Ovary (tissue), 9 donors: ENCODE results near the gene ETFB. TPM values are rescaled to one million over a fixed set of nuclear protein-coding genes. Genes with fewer than 3 reads are reported as not detected.

Experiments
- DNase-seq, 5 donors: peaks; one replicate each; pipeline ENCODE4 v3.0.0-alpha.2; 2019 to 2020
- H3K27ac ChIP-seq, 2 donors: fragments of 200-600 bp; one replicate each; pipeline versions ENCODE4 v1.5.1 to v1.8.0; 2019 to 2022
- H3K27me3 ChIP-seq: fragments of 200-600 bp; one replicate; pipeline ENCODE4 v1.8.0; 2022
- H3K36me3 ChIP-seq: fragments of 200-600 bp; sonication (generic); one replicate; pipeline ENCODE4 v1.5.1; 2019
- H3K4me1 ChIP-seq: one replicate; pipeline ENCODE4 v1.8.1; 2013; ENCODE audit warnings: mild to moderate bottlenecking, moderate library complexity; ENCODE audit not compliant: insufficient read depth
- H3K4me3 ChIP-seq: fragments of 200-600 bp; sonication (generic); one replicate; pipeline ENCODE4 v1.5.1; 2017
- H3K9me3 ChIP-seq, 2 donors: fragments of 200-600 bp in 1 of 2; sonication (generic) in 1 of 2; one replicate each; pipeline versions ENCODE4 v1.5.1 to v1.8.1; 2013 to 2019; ENCODE audit warnings: mild to moderate bottlenecking in 1 of 2, moderate library complexity in 1 of 2
- EP300 ChIP-seq: sonication (generic); formaldehyde crosslinking; IDR thresholded peaks from one replicate; pipeline ENCODE4 v1.6.1; 2017; ENCODE audit warnings: antibody characterized with exemption
- POLR2A ChIP-seq: fragments of 450-650 bp; IDR thresholded peaks from one replicate; pipeline ENCODE4 v1.6.1; 2017; ENCODE audit warnings: antibody characterized with exemption, mild to moderate bottlenecking, moderate library complexity
- WGBS, 3 donors: extraction: QIAGEN DNeasy Blood & Tissue Kit in 1 of 3; methylation state at CpG; one replicate each; pipeline versions ENCODE4 v1.1.5 to v1.1.7; 2013 to 2017; 5-methylcytosine and 5-hydroxymethylcytosine counted together
- intact Hi-C, 4 donors: fragments of 100-400 bp; cut with DNase I; formaldehyde crosslinking; loops; one replicate each; pipeline versions ENCODE4 v1.11.0 to v1.15.1; 2022 to 2023
- polyA plus RNA-seq, 2 donors: library from polyadenylated mRNA; stranded (reverse); fragments of 200-250 nt in 1 of 2; fragments of 350-450 nt in 1 of 2; fragmentation: Illumina TruSeq in 1 of 2; extraction: RNeasy Lipid Tissue Mini Kit (QIAGEN cat#74804) in 1 of 2; gene quantifications; one replicate each; pipeline ENCODE4 v1.2.3, GENCODE V29; 2013 to 2014
- total RNA-seq, 7 donors: library from RNA; depleted of rRNA in 2 of 7; stranded (reverse); fragments of >200 nt in 2 of 7; fragmentation: NEBNext Ultra II Directional in 3 of 7; extraction: Animal tissue kit (Norgen Biotek cat#: 25700) in 3 of 7; gene quantifications; one replicate each; pipeline versions ENCODE4 v1.1.0 to v1.2.4, GENCODE V29; 2016 to 2023
- TF ChIP-seq, protein P1 (sequence below), 3 donors: fragments of 450-650 bp in 2 of 3; fragments of 200-600 bp in 1 of 3; IDR thresholded peaks; one replicate each; pipeline versions ENCODE4 v1.5.1 to v1.8.0; 2016 to 2022; ENCODE audit warnings: antibody characterized with exemption in 3 of 3, mild to moderate bottlenecking in 1 of 3
- donor health status: DM: no; HTN: no; CAD: no; lungs with moderate emphysema.
- donor health status: DM: no; HTN: no; CAD: no.
- donor health status: Bipolar disorder and iron deficiency.
- donor health status: DM: yes; HTN: yes; CAD: no.
- donor health status: DM: no; HTN: no; CAD: no.
- donor health status: DM: yes; HTN: yes; CAD: no.

ETFB gene
- total and polyA plus RNA-seq, 9 donors = 12.4 to 91.3 (median 63.3) TPM

DNA sequence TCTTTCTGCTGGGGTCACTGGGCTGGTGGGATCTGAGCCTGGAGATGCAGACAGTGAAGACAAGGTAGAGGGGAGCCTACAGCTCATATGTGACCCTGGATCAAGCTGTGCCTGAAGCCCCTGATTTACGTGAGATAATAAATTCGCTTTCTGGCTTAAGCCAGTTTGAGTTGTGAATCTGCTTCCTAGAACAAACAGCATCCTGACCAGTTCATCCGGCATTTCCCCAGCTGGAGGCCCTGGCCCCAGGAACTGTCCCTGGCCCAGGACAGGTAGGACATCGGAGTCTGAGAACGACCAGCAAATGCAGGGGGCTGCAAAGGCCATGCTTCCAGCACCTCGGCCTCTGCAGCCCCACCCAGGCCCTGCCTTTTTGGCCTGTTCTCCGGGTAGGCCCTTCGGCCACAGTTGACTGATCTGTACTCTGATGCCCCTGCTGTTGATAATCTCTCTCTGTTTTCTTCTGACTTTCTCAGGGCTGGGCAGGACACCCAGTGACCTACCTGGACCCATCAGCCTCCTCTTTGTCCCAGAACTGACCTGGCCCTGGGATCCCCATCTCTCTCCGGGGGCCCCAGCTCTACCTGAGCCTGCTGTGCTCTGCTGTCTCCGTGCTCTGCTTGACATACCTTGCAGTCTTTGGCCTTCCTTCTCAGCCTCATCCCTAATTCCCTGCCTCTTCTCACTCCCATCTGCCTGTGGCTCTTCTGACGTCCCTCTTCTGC lies 14.8 kb downstream of the ETFB start:
- no peak for DNase-seq
- no peaks in the 10 kb centered on the region for H3K4me1 ChIP-seq
- no peaks in the 10 kb centered on the region for H3K36me3 ChIP-seq
- intact Hi-C loops = no loop called here
- no peak overlapping the region for H3K27ac ChIP-seq
- no peak overlapping the region for H3K4me3 ChIP-seq
- TF ChIP-seq POLR2A = no peak
- no peak for TF ChIP-seq EP300
- TF ChIP-seq, protein P1, sequence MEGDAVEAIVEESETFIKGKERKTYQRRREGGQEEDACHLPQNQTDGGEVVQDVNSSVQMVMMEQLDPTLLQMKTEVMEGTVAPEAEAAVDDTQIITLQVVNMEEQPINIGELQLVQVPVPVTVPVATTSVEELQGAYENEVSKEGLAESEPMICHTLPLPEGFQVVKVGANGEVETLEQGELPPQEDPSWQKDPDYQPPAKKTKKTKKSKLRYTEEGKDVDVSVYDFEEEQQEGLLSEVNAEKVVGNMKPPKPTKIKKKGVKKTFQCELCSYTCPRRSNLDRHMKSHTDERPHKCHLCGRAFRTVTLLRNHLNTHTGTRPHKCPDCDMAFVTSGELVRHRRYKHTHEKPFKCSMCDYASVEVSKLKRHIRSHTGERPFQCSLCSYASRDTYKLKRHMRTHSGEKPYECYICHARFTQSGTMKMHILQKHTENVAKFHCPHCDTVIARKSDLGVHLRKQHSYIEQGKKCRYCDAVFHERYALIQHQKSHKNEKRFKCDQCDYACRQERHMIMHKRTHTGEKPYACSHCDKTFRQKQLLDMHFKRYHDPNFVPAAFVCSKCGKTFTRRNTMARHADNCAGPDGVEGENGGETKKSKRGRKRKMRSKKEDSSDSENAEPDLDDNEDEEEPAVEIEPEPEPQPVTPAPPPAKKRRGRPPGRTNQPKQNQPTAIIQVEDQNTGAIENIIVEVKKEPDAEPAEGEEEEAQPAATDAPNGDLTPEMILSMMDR (IDR thresholded peaks at IDR 0.05) = no peak
- H3K9me3 ChIP-seq = no peaks in the 10 kb centered on the region
- WGBS, 3 donors = 93 to 98% (median 96%) methylated on average over 11 of the region's 11 CpGs
- no peaks in the 10 kb centered on the region for H3K27me3 ChIP-seq

DNA sequence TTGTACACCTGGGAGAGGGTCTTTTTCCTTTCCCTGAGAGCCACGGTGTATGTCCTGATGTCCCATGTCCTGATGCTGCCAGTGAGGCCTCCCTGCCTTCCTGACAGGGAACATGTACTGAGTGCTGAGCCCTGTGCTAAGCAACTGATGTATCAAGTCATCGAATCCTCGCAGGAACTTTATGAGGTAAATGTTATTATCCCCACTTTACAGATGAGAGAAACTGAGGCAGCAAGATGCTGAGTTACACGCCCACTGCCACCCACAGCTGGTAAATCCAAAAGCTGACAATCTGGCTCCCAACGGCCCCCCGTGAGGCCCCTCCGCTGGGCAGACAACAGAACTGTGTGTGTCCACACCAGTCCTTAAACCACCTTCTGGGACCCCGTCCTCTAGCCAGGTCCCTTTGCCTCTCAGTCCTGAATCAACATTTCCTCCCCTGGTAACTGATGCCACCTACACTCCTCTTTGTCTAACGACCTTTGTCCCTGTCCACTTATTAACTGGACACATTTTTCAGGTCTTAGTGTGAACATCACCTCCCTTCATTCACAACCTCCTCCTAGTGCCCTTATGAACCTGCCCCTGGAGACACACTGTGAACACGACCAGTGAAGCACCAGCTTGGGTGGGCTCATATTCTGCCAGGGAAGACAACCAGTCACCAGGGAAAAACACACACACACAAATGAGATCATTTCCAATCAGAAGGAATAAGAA lies 18.8 kb downstream of the ETFB start:
- TF ChIP-seq POLR2A = no peak
- TF ChIP-seq EP300 = no peak
- intact Hi-C loops = loop anchor here in 1 of 4 donors (10.0 kb wide), 1 partner anchor 47 kb away; the partner anchor contains the start of gene C19orf84
- no peak overlapping the region for H3K27ac ChIP-seq
- H3K4me1 ChIP-seq = no peaks in the 10 kb centered on the region
- 71 to 88% (median 83%) methylated on average over 10 of the region's 10 CpGs for WGBS, 3 donors
- no peaks in the 10 kb centered on the region for H3K27me3 ChIP-seq
- no peaks in the 10 kb centered on the region for H3K36me3 ChIP-seq
- H3K9me3 ChIP-seq = no peaks in the 10 kb centered on the region
- no peak for DNase-seq
- H3K4me3 ChIP-seq = no peak overlapping the region

DNA sequence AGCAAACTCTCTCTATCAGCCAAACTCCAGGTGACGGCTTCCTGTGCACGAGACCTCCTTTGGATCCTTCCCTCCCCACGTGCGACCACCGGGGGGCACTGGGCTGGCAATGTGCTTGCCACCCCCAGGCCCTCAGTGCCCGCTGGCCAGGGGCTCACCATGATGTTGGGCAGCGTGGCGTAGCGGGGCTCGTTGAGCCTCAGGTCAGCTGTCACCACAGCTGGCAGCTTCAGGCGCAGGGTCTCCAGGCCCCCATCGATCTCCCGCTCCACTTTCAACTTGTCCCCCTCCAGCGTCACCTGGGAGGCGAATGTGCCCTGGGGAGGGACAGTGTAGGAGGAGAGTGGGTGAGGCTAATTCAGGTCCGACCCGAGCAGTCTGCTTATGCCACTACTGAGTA lies 19.4 kb downstream of the ETFB start:
- H3K4me1 ChIP-seq = no peaks in the 10 kb centered on the region
- H3K4me3 ChIP-seq = no peak overlapping the region
- TF ChIP-seq, protein P1 (IDR thresholded peaks at IDR 0.05) = no peak
- no peaks in the 10 kb centered on the region for H3K9me3 ChIP-seq
- H3K36me3 ChIP-seq = no peaks in the 10 kb centered on the region
- H3K27me3 ChIP-seq = no peaks in the 10 kb centered on the region
- H3K27ac ChIP-seq = no peak overlapping the region
- 87 to 91% (median 89%) methylated on average over 17 of the region's 17 CpGs for WGBS, 3 donors
- intact Hi-C loops = loop anchor here in 1 of 4 donors (10.0 kb wide), 1 partner anchor 48 kb away; the partner anchor contains the start of gene C19orf84
- no peak for DNase-seq

DNA sequence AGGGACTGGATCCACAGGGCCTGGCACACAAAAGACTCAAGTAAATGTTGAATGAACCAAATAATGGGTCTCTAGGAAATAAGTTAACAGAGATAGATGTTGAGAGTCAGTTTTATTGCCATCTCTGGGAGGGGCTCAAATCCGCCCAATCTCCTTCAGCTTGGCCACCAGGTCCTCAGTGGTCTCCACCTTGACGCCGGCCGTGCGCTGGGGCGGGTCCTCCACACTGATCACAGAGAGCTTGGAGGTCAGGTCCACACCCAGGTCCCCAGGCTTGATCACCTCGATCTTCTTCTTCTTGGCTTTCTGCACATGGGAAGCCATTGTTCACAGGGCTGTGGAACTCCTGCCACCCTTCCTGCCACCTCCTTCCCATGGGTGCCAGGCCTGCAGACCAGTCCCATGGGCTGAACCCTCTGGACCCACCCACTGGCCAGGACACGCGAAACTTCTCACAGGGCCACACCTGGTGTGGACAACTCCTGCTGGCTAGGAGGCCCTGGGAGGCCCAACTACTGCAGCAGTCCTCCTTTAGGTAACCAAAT lies 21.0 kb downstream of the ETFB start:
- H3K4me3 ChIP-seq = no peak overlapping the region
- intact Hi-C loops = loop anchor here in 1 of 4 donors (10.0 kb wide), 1 partner anchor 50 kb away; the partner anchor contains the start of gene C19orf84
- no peak for DNase-seq
- H3K27ac ChIP-seq = no peak overlapping the region
- TF ChIP-seq EP300 = no peak
- TF ChIP-seq, protein P1 (IDR thresholded peaks at IDR 0.05) = no peak
- TF ChIP-seq POLR2A = no peak
- WGBS, 3 donors = 93 to 96% (median 96%) methylated on average over 9 of the region's 9 CpGs
- H3K27me3 ChIP-seq = no peaks in the 10 kb centered on the region
- H3K4me1 ChIP-seq = peaks cover 2% of the 10 kb centered on the region
- H3K9me3 ChIP-seq = no peaks in the 10 kb centered on the region
- no peaks in the 10 kb centered on the region for H3K36me3 ChIP-seq
